Ovary (tissue), 3 donors: ENCODE measurements around the gene KRTAP5-3.

Source experiments
- POLR2A ChIP-seq: fragments of 450-650 bp; IDR thresholded peaks from one replicate; pipeline ENCODE4 v1.6.1; 2017; ENCODE audit warnings: antibody characterized with exemption, mild to moderate bottlenecking, moderate library complexity
- TF ChIP-seq, protein P1 (sequence below), 3 donors: fragments of 450-650 bp in 2 of 3; fragments of 200-600 bp in 1 of 3; IDR thresholded peaks; one replicate each; pipeline versions ENCODE4 v1.5.1 to v1.8.0; 2016 to 2022; ENCODE audit warnings: antibody characterized with exemption in 3 of 3, mild to moderate bottlenecking in 1 of 3
- donor health status: DM: no; HTN: no; CAD: no.

DNA sequence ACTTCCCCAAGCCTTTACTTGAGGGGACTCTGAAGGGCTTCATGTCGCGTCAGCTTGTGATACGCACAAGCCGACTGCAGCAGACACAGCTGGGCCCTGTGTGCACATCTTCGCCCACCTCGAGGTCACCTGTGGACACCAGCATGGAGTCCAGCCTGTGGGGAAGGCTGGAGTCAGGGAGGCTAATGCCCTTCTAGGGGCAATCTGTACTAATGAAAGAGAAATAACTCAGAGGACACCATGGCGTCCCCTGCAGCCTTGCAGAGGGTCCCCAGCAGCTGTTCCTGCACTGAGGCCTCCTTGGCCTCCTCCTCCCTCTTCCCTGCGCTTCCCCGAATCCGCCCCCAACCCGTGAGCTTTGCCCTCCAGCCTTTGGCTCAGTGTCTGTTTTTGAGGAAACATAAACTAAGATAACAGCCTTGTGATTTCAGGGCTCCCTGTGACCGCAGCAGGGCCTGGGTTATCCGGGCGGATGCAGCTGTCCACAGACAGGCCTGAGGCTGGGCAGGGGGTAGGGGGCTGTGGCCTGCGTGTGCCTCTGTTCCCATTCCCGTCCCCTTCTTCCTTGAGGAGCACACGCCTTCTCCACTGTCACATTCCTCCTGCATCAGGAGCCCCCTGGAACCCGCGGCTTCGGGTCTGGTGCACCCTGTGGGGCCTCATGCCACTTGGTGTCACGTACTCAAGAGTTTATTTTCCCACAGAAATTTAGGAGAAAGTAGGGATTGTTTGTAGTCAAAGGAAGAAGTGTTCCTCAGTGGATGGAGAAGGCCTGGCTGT, 46.3 kb upstream of the KRTAP5-3 start:
- TF ChIP-seq POLR2A: no peak
- TF ChIP-seq, protein P1, sequence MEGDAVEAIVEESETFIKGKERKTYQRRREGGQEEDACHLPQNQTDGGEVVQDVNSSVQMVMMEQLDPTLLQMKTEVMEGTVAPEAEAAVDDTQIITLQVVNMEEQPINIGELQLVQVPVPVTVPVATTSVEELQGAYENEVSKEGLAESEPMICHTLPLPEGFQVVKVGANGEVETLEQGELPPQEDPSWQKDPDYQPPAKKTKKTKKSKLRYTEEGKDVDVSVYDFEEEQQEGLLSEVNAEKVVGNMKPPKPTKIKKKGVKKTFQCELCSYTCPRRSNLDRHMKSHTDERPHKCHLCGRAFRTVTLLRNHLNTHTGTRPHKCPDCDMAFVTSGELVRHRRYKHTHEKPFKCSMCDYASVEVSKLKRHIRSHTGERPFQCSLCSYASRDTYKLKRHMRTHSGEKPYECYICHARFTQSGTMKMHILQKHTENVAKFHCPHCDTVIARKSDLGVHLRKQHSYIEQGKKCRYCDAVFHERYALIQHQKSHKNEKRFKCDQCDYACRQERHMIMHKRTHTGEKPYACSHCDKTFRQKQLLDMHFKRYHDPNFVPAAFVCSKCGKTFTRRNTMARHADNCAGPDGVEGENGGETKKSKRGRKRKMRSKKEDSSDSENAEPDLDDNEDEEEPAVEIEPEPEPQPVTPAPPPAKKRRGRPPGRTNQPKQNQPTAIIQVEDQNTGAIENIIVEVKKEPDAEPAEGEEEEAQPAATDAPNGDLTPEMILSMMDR (IDR thresholded peaks at IDR 0.05): no peak
